Calu3 (cell line): ENCODE results near the gene MBNL2. TPM values are rescaled to one million over a fixed set of nuclear protein-coding genes. Genes with fewer than 3 reads are reported as not detected.

ENCODE experiments used
- BruUV-seq: library from RNA; stranded (reverse); fragments of 400-500 nt; replicated peaks from 2 replicates; lab custom pipeline; 2021; lab: Mats Ljungman, UMichigan
- CTCF ChIA-PET: fragments of 300-600 bp; sonication (Branson Sonifier 250); formaldehyde crosslinking; loops from one replicate; lab custom pipeline; 2022; ENCODE audit warnings: antibody characterized with exemption; lab: Charles Lee
- DNase-seq: peaks from one replicate; pipeline ENCODE4 v3.0.0; 2022
- H3K27ac Mint-ChIP-seq: one replicate; pipeline ENCODE4 v1.8.0; 2022; ENCODE audit warnings: mixed read lengths; ENCODE audit not compliant: unreplicated experiment
- H3K27me3 Mint-ChIP-seq: one replicate; pipeline ENCODE4 v1.8.0; 2022; ENCODE audit warnings: mixed read lengths; ENCODE audit not compliant: unreplicated experiment
- H3K36me3 Mint-ChIP-seq: one replicate; pipeline ENCODE4 v1.8.0; 2022; ENCODE audit warnings: mild to moderate bottlenecking, moderate library complexity, mixed read lengths; ENCODE audit not compliant: insufficient read depth, unreplicated experiment
- H3K4me1 Mint-ChIP-seq: one replicate; pipeline ENCODE4 v1.8.0; 2022; ENCODE audit warnings: mild to moderate bottlenecking, low read depth, mixed read lengths; ENCODE audit not compliant: unreplicated experiment
- H3K4me3 Mint-ChIP-seq: one replicate; pipeline ENCODE4 v1.8.0; 2022; ENCODE audit warnings: mild to moderate bottlenecking, low read depth, moderate library complexity, mixed read lengths; ENCODE audit not compliant: unreplicated experiment
- H3K9me3 Mint-ChIP-seq: one replicate; pipeline ENCODE4 v1.8.0; 2022; ENCODE audit warnings: low read depth, mixed read lengths; ENCODE audit not compliant: unreplicated experiment
- intact Hi-C: fragments of 100-400 bp; cut with micrococcal nuclease; formaldehyde crosslinking; loops from one replicate; pipeline ENCODE4 v1.10.0; 2022; ENCODE audit not compliant: unreplicated experiment
- total RNA-seq: library from RNA; stranded (reverse); gene quantifications from 2 replicates; pipeline ENCODE4 v1.2.3, GENCODE V29; 2022
- TF ChIP-seq, protein P1 (sequence below): fragments of 200-600 bp; IDR thresholded peaks from one replicate; pipeline ENCODE4 v1.8.0; 2022; ENCODE audit warnings: antibody characterized with exemption; ENCODE audit not compliant: unreplicated experiment

MBNL2 gene
- total RNA-seq, 1 experiment from 2014 or later, result 37.1 TPM

DNA sequence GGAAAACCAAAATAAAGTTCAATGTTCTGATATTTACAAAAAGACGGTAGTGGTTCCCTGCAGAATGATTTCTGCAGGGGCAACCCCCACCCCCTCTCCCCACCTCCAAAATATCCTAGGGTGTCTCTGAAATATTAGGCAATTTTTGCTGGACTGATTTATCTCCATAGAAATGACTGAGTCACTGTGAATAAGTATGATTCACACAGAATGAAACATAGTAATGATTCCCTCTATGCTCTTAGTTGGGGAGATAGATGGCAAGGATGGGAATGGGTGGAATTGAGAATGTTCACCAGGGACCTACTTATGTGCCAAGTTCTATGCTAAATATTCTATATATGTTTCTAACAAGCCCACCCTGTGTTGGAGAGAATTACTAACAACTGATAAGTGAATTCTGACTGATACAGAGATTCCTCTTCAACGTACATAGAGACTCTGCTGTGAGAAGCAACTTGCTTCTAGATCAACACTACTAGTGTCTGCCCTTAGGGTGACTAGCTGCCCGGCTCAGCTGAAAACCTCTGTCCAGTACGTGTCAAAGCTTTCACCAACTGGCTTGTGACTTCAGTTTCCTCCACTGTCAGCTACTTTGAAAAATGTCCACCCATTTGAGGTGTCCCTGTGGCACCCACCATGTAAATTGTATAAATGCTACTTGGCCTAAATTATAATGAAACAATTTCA lies 173.5 kb downstream of the MBNL2 start:
- H3K4me3 Mint-ChIP-seq, result no peak overlapping the region
- no peaks in the 10 kb centered on the region for H3K9me3 Mint-ChIP-seq
- TF ChIP-seq, protein P1, sequence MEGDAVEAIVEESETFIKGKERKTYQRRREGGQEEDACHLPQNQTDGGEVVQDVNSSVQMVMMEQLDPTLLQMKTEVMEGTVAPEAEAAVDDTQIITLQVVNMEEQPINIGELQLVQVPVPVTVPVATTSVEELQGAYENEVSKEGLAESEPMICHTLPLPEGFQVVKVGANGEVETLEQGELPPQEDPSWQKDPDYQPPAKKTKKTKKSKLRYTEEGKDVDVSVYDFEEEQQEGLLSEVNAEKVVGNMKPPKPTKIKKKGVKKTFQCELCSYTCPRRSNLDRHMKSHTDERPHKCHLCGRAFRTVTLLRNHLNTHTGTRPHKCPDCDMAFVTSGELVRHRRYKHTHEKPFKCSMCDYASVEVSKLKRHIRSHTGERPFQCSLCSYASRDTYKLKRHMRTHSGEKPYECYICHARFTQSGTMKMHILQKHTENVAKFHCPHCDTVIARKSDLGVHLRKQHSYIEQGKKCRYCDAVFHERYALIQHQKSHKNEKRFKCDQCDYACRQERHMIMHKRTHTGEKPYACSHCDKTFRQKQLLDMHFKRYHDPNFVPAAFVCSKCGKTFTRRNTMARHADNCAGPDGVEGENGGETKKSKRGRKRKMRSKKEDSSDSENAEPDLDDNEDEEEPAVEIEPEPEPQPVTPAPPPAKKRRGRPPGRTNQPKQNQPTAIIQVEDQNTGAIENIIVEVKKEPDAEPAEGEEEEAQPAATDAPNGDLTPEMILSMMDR, result no peak
- no peaks in the 10 kb centered on the region for H3K27me3 Mint-ChIP-seq
- CTCF ChIA-PET, result no interaction called here
- no peaks in the 10 kb centered on the region for H3K4me1 Mint-ChIP-seq
- BruUV-seq, result no TSS peak
- intact Hi-C loops, result no loop called here
- no peak for DNase-seq
- H3K27ac Mint-ChIP-seq, result no peak overlapping the region
- H3K36me3 Mint-ChIP-seq, result no peaks in the 10 kb centered on the region

DNA sequence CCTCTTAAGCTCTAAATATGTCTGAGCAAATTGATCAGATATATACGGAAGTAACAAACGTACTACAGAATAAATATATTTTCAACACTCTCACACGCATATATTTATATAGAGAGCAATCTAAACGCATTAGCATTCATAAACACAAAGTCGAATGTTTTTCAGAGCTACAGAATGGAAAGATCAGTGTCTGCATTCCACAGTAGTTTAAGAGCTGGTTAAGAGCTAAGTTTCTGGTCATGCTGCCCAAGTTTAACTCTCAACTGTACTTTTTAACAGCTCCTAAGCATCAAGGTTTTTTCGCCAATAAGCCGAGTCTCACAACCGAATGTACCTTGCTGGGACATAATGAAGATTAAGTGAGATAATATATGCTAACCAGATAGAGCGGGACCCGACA lies 175.1 kb downstream of the MBNL2 start:
- H3K27ac Mint-ChIP-seq, result no peak overlapping the region
- no peaks in the 10 kb centered on the region for H3K4me1 Mint-ChIP-seq
- H3K9me3 Mint-ChIP-seq, result no peaks in the 10 kb centered on the region
- intact Hi-C loops, result no loop called here
- BruUV-seq, result no TSS peak
- TF ChIP-seq, protein P1, result no peak
- DNase-seq, result no peak
- CTCF ChIA-PET, result no interaction called here
- no peak overlapping the region for H3K4me3 Mint-ChIP-seq
- no peaks in the 10 kb centered on the region for H3K36me3 Mint-ChIP-seq
- no peaks in the 10 kb centered on the region for H3K27me3 Mint-ChIP-seq

DNA sequence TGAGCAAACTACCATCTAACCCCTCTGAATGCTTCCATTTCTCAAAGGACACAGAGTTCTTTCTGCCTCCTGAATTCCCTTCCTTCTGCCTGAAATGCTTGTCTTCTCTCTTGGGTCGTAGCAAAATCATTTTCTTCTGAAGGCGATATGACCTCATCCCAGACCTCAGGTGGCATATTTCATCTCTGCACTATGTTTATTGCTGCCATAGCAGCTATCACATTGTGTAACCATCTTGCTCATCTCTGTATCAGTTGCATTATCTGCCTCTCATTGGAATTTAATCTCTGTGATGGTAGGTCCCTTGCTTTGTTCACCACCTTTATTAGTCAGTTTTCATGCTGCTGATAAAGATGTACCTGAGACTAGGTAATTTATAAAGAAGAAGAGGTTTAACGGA lies 179.3 kb downstream of the MBNL2 start:
- Mint-ChIP-seq H3K27ac (no peak overlapping the region), H3K36me3 (no peaks in the 10 kb centered on the region), H3K27me3 (no peaks in the 10 kb centered on the region), H3K9me3 (no peaks in the 10 kb centered on the region), H3K4me3 (no peak overlapping the region), H3K4me1 (no peaks in the 10 kb centered on the region)
- TF ChIP-seq, protein P1, result no peak
- CTCF ChIA-PET, result no interaction called here
- DNase-seq, result no peak
- intact Hi-C loops, result no loop called here
- no TSS peak for BruUV-seq

DNA sequence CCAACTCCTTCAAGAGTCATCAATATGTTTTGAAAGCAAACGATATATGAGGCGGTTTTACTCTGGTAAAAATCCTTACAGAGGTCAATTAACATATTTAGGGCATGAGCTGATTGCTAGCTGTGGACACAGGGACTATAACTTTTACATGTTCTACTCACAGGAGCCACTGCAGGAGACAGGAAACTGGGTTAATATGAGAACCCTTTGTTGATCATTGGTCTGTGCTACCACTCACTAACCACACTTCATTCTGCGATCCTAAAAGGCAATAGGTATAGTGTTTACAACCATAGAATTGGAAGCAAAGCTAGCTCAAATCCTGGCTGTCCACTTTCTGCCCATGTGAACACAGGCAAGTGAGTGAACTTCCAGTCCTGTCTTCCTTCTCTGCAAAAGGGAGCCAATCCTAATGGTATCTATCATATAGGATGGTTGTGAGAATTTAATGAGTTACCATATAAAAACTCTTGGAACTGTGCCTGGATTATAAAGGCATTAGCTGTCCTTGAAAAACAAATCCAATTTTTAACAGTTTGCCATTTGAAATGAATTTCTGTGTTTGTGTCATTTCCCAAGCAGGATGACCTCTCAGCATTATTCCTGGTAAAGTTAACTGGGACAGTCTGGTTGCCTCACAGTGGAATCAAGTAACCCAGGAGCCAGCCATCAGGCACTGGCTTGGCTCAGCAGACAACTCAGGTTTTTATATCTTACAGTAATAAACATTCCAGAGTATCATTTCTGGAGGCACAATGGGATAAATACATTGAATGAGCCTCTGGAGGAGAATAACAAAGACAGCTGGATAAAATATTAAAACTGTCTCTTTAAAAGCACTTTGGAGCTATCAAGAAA lies 182.0 kb downstream of the MBNL2 start:
- CTCF ChIA-PET, result no interaction called here
- Mint-ChIP-seq H3K4me1 (no peaks in the 10 kb centered on the region), H3K36me3 (no peaks in the 10 kb centered on the region), H3K27ac (no peak overlapping the region), H3K4me3 (no peak overlapping the region), H3K27me3 (no peaks in the 10 kb centered on the region), H3K9me3 (no peaks in the 10 kb centered on the region)
- no TSS peak for BruUV-seq
- TF ChIP-seq, protein P1, result no peak
- intact Hi-C loops, result no loop called here
- DNase-seq, result no peak
